Left lung (tissue), 10 donors: Measurements from ENCODE around the gene RPS6KB2. TPM values are rescaled to one million over a fixed set of nuclear protein-coding genes. Genes with fewer than 3 reads are reported as not detected.
A peak's percentile ranks its signal among the peaks of the same experiment; 100 is the strongest.

ENCODE experiments used
- ATAC-seq: fragments of 200-7000 bp; cut with Tn5 transposase; one replicate; pipeline ENCODE4 v1.9.1; 2020; ENCODE audit warnings: moderate library complexity
- DNase-seq, 4 donors: peaks; one replicate each; pipeline ENCODE4 v3.0.0-alpha.2; 2013 to 2020
- H3K27ac ChIP-seq, 2 donors: fragments of 200-600 bp; sonication (generic) in 1 of 2; one replicate each; pipeline versions ENCODE4 v1.5.0 to v1.8.0; 2020 to 2021
- H3K27me3 ChIP-seq, 2 donors: fragments of 200-600 bp; sonication (generic) in 1 of 2; one replicate each; pipeline versions ENCODE4 v1.5.0 to v1.8.0; 2020 to 2021
- H3K36me3 ChIP-seq, 2 donors: fragments of 200-600 bp; sonication (generic) in 1 of 2; one replicate each; pipeline versions ENCODE4 v1.5.0 to v1.8.0; 2020 to 2021
- H3K4me1 ChIP-seq, 2 donors: fragments of 200-600 bp; one replicate each; pipeline ENCODE4 v1.8.0; 2021
- H3K4me3 ChIP-seq, 2 donors: fragments of 200-600 bp; sonication (generic) in 1 of 2; one replicate each; pipeline versions ENCODE4 v1.5.0 to v1.8.0; 2020 to 2021; ENCODE audit warnings: mild to moderate bottlenecking in 1 of 2
- H3K9me3 ChIP-seq, 2 donors: fragments of 200-600 bp; sonication (generic) in 1 of 2; one replicate each; pipeline versions ENCODE4 v1.5.0 to v1.8.0; 2020 to 2021
- intact Hi-C, 2 donors: fragments of 100-400 bp; cut with DNase I; formaldehyde crosslinking; loops; one replicate each; pipeline versions ENCODE4 v1.11.2 to v1.14.2; 2022
- polyA plus RNA-seq, 6 donors: library from polyadenylated mRNA; unstranded; fragments of 120-200 nt; gene quantifications; one replicate each; pipeline ENCODE4 v1.2.1, GENCODE V29; 2013; ENCODE audit not compliant: insufficient read length in 6 of 6
- total RNA-seq, 2 donors: library from RNA; stranded (reverse); fragmentation: NEBNext Ultra II Directional; extraction: Animal tissue kit (Norgen Biotek cat#: 25700); gene quantifications; one replicate each; pipeline ENCODE4 v1.2.1, GENCODE V29; 2021
- TF ChIP-seq, protein P1 (sequence below), 2 donors: fragments of 200-600 bp; sonication (generic) in 1 of 2; IDR thresholded peaks; one replicate each; pipeline versions ENCODE4 v1.5.0 to v1.8.0; 2021; ENCODE audit warnings: antibody characterized with exemption in 2 of 2
- donor health status: DM: no; HTN: yes; CAD: no.
- donor health status: DM: no; HTN: no; CAD: no.

Gene RPS6KB2
- total and polyA plus RNA-seq, 8 donors: 37.7 to 47.0 (median 42.0) TPM

DNA sequence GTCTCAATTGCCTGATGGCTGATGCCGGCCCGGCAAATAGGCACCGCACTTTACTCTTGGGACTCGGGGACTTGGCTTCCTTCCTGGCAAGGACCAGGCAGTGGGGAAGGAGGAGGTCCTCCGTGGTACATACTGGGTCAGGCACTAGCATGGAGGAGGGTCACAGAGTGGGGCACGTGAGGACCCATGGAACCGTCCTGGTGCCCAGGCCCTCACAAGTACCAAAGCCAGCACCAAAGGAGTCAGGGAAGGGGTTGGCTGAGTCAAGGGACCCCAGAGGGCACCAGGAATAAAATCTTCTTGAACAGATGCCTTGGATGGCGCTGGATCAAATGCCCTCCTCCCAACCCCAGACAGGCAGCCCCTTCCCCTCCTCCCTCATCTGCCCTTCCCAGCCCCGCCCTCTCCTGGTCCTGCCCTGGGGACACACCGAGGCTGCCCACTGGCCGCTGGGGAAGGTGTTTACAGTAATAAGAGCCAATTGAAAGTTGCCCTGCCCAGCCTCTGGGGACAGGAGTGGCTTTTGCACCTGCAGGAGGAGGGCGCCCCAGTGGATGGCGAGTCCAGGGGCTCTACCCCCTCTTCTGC, 18.4 kb upstream of the RPS6KB2 start:
- no peaks in the 10 kb centered on the region for H3K9me3 ChIP-seq
- H3K4me1 ChIP-seq: peaks cover 0 to 54% of the 10 kb centered on the region in 2 donors
- H3K27me3 ChIP-seq: peaks cover 0 to 29% of the 10 kb centered on the region in 2 donors
- ATAC-seq (peak; percentile 63), DNase-seq (peak in 1 of 4 donors; percentile 47)
- H3K4me3 ChIP-seq: no peak overlapping the region
- intact Hi-C loops: no loop called here
- H3K27ac ChIP-seq: peak overlapping the region in 1 of 2 donors; percentile 53
- no peaks in the 10 kb centered on the region for H3K36me3 ChIP-seq
- TF ChIP-seq, protein P1, sequence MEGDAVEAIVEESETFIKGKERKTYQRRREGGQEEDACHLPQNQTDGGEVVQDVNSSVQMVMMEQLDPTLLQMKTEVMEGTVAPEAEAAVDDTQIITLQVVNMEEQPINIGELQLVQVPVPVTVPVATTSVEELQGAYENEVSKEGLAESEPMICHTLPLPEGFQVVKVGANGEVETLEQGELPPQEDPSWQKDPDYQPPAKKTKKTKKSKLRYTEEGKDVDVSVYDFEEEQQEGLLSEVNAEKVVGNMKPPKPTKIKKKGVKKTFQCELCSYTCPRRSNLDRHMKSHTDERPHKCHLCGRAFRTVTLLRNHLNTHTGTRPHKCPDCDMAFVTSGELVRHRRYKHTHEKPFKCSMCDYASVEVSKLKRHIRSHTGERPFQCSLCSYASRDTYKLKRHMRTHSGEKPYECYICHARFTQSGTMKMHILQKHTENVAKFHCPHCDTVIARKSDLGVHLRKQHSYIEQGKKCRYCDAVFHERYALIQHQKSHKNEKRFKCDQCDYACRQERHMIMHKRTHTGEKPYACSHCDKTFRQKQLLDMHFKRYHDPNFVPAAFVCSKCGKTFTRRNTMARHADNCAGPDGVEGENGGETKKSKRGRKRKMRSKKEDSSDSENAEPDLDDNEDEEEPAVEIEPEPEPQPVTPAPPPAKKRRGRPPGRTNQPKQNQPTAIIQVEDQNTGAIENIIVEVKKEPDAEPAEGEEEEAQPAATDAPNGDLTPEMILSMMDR (IDR thresholded peaks at IDR 0.05): no peak

DNA sequence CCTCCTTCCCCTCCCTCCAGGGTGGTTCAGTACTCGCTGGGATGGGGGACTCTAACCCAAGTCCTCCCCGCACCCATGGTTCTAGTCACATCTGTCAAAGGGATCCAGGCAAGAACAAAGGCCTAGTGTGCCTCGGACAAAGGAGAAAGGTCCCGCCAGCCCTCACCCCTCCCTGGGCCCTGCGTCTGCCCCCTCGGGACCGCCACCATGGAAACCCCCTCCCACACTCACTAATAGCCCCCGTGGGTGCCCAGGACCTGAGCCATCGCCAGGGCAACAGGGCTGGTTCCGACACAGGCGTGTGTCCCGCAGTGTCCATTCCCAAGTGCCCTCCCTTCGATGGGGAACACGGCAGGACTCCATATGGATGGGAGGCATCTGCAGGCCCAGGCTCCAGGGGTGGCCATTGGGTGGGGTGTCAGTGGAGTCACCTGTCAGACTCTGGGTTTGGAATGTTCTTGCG, 17.9 kb upstream of the RPS6KB2 start:
- no peak for DNase-seq
- Histone ChIP-seq H3K27me3 (peaks cover 0 to 35% of the 10 kb centered on the region in 2 donors), H3K36me3 (no peaks in the 10 kb centered on the region), H3K9me3 (no peaks in the 10 kb centered on the region), H3K27ac (peak overlapping the region in 1 of 2 donors; percentile 53), H3K4me3 (no peak overlapping the region), H3K4me1 (peaks cover 4 to 55% of the 10 kb centered on the region in 2 donors)
- intact Hi-C loops: no loop called here
- TF ChIP-seq, protein P1 (IDR thresholded peaks at IDR 0.05): no peak
- ATAC-seq: no peak

DNA sequence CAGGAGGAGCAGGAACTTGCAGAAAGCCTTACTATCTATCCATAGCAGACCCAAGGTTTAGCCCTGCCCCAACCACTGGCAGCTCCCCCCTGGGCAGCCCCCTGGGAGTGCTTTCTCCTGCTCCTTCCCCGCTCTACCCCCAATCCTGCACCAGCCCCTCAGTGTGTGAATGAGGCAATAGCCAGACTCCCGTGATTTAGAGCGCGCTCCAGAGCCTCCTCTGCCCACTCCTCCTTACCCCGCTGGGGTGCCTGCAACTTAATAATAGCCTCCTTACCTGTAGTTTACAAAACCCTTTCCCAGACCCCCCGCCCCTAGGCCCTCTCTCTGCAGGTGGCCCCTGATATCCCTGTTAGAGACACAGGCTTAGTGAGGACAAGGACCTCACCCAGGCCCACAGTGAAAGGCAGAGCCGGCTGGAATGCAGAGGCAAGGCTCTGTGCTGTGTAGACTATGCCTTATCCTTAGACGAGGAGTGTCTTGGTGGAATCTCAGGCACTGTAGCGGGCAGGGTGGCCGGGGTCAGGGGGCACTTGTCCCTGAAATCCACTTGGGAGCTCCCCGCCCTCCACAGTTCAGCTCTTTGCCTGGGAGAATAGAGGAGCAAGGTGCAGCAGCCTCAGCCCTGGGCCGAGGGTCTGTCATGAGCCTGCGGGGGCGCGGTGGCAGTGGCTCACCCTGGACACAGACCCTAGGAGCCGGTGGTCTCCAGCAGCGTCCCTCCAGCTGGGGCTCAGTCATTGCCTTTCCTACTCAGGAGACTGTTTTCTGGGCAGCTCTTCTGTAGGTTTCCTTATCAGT, 17.1 kb upstream of the RPS6KB2 start:
- DNase-seq (no peak), ATAC-seq (no peak)
- no peaks in the 10 kb centered on the region for H3K9me3 ChIP-seq
- peaks cover 5 to 55% of the 10 kb centered on the region in 2 donors for H3K4me1 ChIP-seq
- peaks cover 0 to 43% of the 10 kb centered on the region in 2 donors for H3K27me3 ChIP-seq
- TF ChIP-seq, protein P1 (IDR thresholded peaks at IDR 0.05): no peak
- intact Hi-C loops: no loop called here
- H3K36me3 ChIP-seq: no peaks in the 10 kb centered on the region
- no peak overlapping the region for H3K27ac ChIP-seq
- no peak overlapping the region for H3K4me3 ChIP-seq

DNA sequence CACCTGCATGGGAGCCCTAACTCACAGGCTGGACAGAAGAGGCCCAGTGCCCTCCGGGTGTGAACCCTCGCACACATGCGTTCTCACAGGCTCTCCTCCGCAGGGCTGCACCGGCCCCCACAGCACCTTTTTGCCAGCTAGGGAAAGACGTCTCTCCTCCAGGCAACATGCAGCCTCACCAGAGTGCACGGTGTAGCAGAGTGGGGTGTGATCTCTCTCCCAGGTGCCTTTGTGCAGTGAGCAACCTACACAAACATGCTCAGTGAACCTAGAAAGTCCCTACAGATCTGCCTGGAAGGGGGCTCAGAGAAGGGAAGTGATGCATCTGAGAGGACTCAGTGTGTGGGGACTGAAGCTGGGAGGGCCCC, 16.5 kb upstream of the RPS6KB2 start:
- ATAC-seq: no peak
- peaks cover 8 to 56% of the 10 kb centered on the region in 2 donors for H3K4me1 ChIP-seq
- no peak overlapping the region for H3K27ac ChIP-seq
- no peaks in the 10 kb centered on the region for H3K9me3 ChIP-seq
- intact Hi-C loops: no loop called here
- TF ChIP-seq, protein P1 (IDR thresholded peaks at IDR 0.05): no peak
- DNase-seq: no peak
- no peaks in the 10 kb centered on the region for H3K36me3 ChIP-seq
- H3K4me3 ChIP-seq: no peak overlapping the region
- peaks cover 0 to 46% of the 10 kb centered on the region in 2 donors for H3K27me3 ChIP-seq

DNA sequence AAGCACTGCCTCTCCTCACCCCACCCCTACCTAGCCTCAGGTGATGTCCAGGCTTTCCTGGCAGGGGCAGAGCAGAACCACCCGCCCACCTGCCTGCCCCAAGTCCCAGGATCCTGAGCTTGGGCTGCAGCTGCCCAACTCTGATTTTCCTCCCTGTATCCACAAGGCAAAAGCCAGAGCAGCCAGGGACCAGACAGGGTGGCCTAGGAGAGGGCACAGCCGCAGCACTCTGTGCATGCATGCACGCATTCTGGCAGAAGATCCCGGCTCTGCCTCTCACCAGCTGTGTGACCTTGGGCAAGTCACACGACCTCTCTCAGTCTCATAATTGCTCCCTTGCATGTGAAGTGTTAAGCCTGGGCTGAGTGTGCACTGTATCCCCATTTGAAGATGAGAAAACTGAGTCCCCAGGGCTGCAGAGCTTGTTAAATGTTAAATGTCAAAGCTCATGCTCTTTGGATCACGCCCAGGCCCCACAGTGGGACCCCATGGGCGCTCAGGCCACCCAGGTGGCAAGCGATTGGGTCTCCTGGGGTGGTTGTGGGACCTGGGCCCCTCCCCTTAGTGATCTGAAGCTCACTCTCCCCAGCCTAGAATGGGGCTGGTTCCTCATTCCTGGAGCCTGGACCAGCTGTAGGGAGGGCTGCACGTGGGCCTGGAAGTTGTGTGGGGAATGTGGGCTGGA, 15.7 kb upstream of the RPS6KB2 start:
- intact Hi-C loops: no loop called here
- Histone ChIP-seq H3K4me1 (peaks cover 12 to 54% of the 10 kb centered on the region in 2 donors), H3K27me3 (peaks cover 0 to 46% of the 10 kb centered on the region in 2 donors), H3K36me3 (no peaks in the 10 kb centered on the region), H3K9me3 (no peaks in the 10 kb centered on the region), H3K4me3 (no peak overlapping the region), H3K27ac (no peak overlapping the region)
- ATAC-seq: no peak
- DNase-seq: no peak
- TF ChIP-seq, protein P1 (IDR thresholded peaks at IDR 0.05): no peak
